ENCODE measurements around the gene PKLR. TPM values are rescaled to one million over a fixed set of nuclear protein-coding genes. Genes with fewer than 3 reads are reported as not detected.
A peak's percentile ranks its signal among the peaks of the same experiment; 100 is the strongest.

Gene PKLR
- total and polyA plus RNA-seq, 2 of the 4 experiments (the other 2 are of a cell fraction), result 0.03 TPM; not detected in 1

DNA sequence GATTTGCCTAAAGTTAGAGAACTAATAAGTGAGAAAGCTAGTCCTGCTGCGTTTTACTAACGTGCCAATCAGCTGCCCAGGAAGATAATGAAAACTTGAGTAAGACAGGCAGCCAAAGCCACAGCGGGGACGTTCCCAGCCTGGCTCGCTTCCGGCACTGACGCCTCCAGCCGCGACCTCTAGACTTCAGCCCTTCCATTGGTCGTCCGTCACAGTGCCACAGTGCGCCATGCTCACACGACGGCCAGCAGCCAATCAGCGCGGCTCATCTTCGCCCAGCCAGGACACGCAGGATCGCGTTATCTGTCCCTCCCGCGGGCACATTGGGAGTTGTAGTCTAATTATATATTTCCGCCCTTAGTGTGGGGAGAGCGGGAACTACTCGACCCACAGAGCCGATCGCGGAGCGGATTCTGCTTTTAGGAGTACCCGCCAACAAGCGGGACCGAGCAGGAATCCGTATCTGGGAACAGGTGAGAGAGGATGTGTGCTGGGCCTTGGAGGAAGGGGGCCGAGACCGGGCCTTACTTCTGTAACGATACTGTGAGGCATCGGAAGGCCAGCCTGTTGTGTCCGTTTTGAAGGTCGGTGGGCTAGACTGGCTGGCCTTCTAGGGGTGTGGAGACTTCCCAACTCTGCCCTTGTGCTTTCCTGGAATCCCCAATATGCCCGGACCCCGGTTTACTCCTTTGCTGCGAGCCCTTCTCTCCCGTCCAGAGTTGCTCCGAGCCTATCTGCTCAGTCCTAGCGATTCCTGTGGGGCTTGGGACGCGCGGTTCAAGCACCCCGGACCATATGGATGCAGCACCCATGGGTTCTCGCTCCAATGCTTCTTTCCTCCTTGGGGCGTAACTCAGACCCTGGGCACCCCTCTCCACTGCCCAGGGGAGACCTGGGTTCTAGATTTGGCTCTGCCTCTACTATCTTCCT, 7.5 kb upstream of the PKLR start, which contains the start of gene FDPS:
Gene FDPS, plus strand, starts transcription at position 374 of the 930 bp plus-strand sequence. CDS start 924 bp downstream, outside the sequence.
- peaks cover 10% of the 10 kb centered on the region for H3K36me3 ChIP-seq (ENCODE audit: control insufficient read depth, insufficient read depth, low read length)
- H3K18ac ChIP-seq (ENCODE audit: low read depth, low read length), result peak within 1 kb of the TSS; percentile 53; the same call in 1 of the 2 replicates
- WGBS, 2 experiments (ENCODE audit: extremely low coverage in 2 of 2, insufficient read length in 1 of 2), result 2% methylated on average over 32 of the region's 51 CpGs; no CpG with 5 or more reads in 1 of the 2 experiments
- peak within 1 kb of the TSS; percentile 96 for H3K4me2 ChIP-seq (ENCODE audit: low read depth, low read length)
- peak within 1 kb of the TSS; percentile 90 for H3K56ac ChIP-seq (ENCODE audit: extremely low read depth, insufficient read depth, low read length)
- H3K4me1 ChIP-seq (ENCODE audit: control insufficient read depth, insufficient read depth, low read length), result peaks cover 4% of the 10 kb centered on the region
- no peaks in the 10 kb centered on the region for H3K27me3 ChIP-seq (ENCODE audit: control insufficient read depth, insufficient read depth, low read length)
- peak within 1 kb of the TSS; percentile 88 for H3K9ac ChIP-seq (ENCODE audit: low read depth, low read length)
- TF ChIP-seq, protein P1, sequence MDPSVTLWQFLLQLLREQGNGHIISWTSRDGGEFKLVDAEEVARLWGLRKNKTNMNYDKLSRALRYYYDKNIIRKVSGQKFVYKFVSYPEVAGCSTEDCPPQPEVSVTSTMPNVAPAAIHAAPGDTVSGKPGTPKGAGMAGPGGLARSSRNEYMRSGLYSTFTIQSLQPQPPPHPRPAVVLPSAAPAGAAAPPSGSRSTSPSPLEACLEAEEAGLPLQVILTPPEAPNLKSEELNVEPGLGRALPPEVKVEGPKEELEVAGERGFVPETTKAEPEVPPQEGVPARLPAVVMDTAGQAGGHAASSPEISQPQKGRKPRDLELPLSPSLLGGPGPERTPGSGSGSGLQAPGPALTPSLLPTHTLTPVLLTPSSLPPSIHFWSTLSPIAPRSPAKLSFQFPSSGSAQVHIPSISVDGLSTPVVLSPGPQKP (IDR thresholded peaks at IDR 0.05; ENCODE audit: borderline replicate concordance, low read depth, low read length), result no peak
- TF ChIP-seq, protein P2, sequence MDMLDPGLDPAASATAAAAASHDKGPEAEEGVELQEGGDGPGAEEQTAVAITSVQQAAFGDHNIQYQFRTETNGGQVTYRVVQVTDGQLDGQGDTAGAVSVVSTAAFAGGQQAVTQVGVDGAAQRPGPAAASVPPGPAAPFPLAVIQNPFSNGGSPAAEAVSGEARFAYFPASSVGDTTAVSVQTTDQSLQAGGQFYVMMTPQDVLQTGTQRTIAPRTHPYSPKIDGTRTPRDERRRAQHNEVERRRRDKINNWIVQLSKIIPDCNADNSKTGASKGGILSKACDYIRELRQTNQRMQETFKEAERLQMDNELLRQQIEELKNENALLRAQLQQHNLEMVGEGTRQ (IDR thresholded peaks at IDR 0.05; ENCODE audit: low read depth, low read length), result peak; percentile 90
- TF ChIP-seq RFX5 (IDR thresholded peaks at IDR 0.05; ENCODE audit: low read depth, low read length) (peak; percentile 53; the same call in 1 of the 2 replicates), NFE2L2 (IDR thresholded peaks at IDR 0.05; ENCODE audit: low read depth, low read length) (no peak), CEBPB (IDR thresholded peaks at IDR 0.05; ENCODE audit: low read depth, low read length) (peak; percentile 56; the same call in 1 of the 2 replicates), BHLHE40 (IDR thresholded peaks at IDR 0.05; ENCODE audit: low read depth, low read length) (peak; percentile 84), POLR2A (IDR thresholded peaks at IDR 0.05; ENCODE audit: low read depth, low read length) (peak; percentile 84), MXI1 (IDR thresholded peaks at IDR 0.05; ENCODE audit: borderline replicate concordance, low read depth, low read length) (peak; percentile 36; the same call in 1 of the 2 replicates), MAZ (IDR thresholded peaks at IDR 0.05; ENCODE audit: borderline replicate concordance, low read depth, low read length) (peak; percentile 30; the same call in 1 of the 2 replicates)
- peak within 1 kb of the TSS; percentile 70 to 100 for H4K8ac ChIP-seq (ENCODE audit: low read depth in 2 of 2, low read length in 2 of 2)
- TSS peak; percentile 87 for BruUV-seq (replicated peaks)
- ATAC-seq (ENCODE audit: low read depth), result peak; percentile 99
- ChIA-PET CTCF (interaction anchor here (0.6 to 1.3 kb wide), 3 partner anchors 16 to 1536 kb away, joined by 3 to 4 read pairs (median 3); no protein-coding TSS in a partner anchor), POLR2A (ENCODE audit: unreplicated experiment) (no interaction called here)
- peak within 1 kb of the TSS; percentile 20; the same call in 1 of the 3 replicates for H2BK15ac ChIP-seq (ENCODE audit: low read depth, low read length)
- H3K4me3 ChIP-seq (ENCODE audit: insufficient read depth, low read depth, low read length), result peak within 1 kb of the TSS; percentile 62
- H4K5ac ChIP-seq (ENCODE audit: low read depth, low read length), result peak within 1 kb of the TSS; percentile 74
- no peaks in the 10 kb centered on the region for H4K20me1 ChIP-seq (ENCODE audit: insufficient read depth, low read length)
- H3K14ac ChIP-seq (replicated peaks; ENCODE audit: low read depth, low read length), result peak within 1 kb of the TSS; percentile 95
- H2BK5ac ChIP-seq (ENCODE audit: low read depth, low read length, poor library complexity, severe bottlenecking), result peak within 1 kb of the TSS; percentile 77
- H2AFZ ChIP-seq (replicated peaks; ENCODE audit: low read length, poor library complexity), result peak within 1 kb of the TSS; percentile 95
- dilution Hi-C loops (cut with HindIII; ENCODE audit: low sequenced_read_pairs, unreplicated experiment) (no loop called here), intact Hi-C loops (cut with micrococcal nuclease) (loop anchor here (1.0 to 5.0 kb wide), 2 partner anchors 31 to 46 kb away; partner anchors contain the start of genes HCN3 and SCAMP3), in situ Hi-C loops (cut with MboI; ENCODE audit: low sequenced_read_pairs) (no loop called here)
- peak within 1 kb of the TSS; percentile 99 for H2AK9ac ChIP-seq (replicated peaks; ENCODE audit: low read depth, low read length, poor library complexity)
- H3K9me3 ChIP-seq (ENCODE audit: control insufficient read depth, insufficient read depth, low read length), result no peaks in the 10 kb centered on the region
- peak within 1 kb of the TSS; percentile 78 for H4K91ac ChIP-seq (ENCODE audit: insufficient read depth, low read depth, low read length)
- peak within 1 kb of the TSS; percentile 83 for H2AK5ac ChIP-seq (ENCODE audit: low read depth, low read length)
- peak; percentile 99 for DNase-seq
- H2BK120ac ChIP-seq (ENCODE audit: low read depth, low read length), result peak within 1 kb of the TSS; percentile 52
- peak within 1 kb of the TSS; percentile 85 for H3K4ac ChIP-seq (ENCODE audit: low read depth, low read length)
- H3K79me1 ChIP-seq (ENCODE audit: low read depth in 1 of 2, low read length in 2 of 2), result peaks cover 15 to 41% of the 10 kb centered on the region in 2 experiments
- H2BK20ac ChIP-seq (ENCODE audit: low read depth, low read length), result no peak within 1 kb of the TSS
- peak within 1 kb of the TSS; percentile 81; the same call in 1 of the 2 replicates for H3K23ac ChIP-seq (ENCODE audit: low read depth, low read length)
- H3K27ac ChIP-seq (ENCODE audit: insufficient read depth, low read length), result peak within 1 kb of the TSS; percentile 72
- peaks cover 7% of the 10 kb centered on the region; the same call in 1 of the 2 replicates for H3K9me1 ChIP-seq (ENCODE audit: insufficient read depth, low read length)
